HG02885 (cell line): ENCODE results near the gene RBBP7.

Experiments used
- ATAC-seq: cut with Tn5 transposase; IDR thresholded peaks from one replicate; pipeline ENCODE4 v1.9.1; 2021; ENCODE audit warnings: mild to moderate bottlenecking; ENCODE audit not compliant: unreplicated experiment, poor library complexity

Gene RBBP7

GRCh38 chrX:16828124-16828908, 41.8 kb downstream of the RBBP7 start:
- no peak for ATAC-seq

GRCh38 chrX:16827225-16827624, 42.9 kb downstream of the RBBP7 start:
- ATAC-seq, result no peak

- peak; percentile 44 for ATAC-seq
Measured at GRCh38 chrX:16826207-16826606, 44.0 kb downstream of the RBBP7 start.

GRCh38 chrX:16825264-16826035, 44.7 kb downstream of the RBBP7 start:
- ATAC-seq, result no peak

- ATAC-seq, result no peak
Measured at GRCh38 chrX:16822723-16823122, 47.4 kb downstream of the RBBP7 start.

GRCh38 chrX:16819634-16820033, 50.5 kb downstream of the RBBP7 start:
- no peak for ATAC-seq

GRCh38 chrX:16814597-16814996, 55.6 kb downstream of the RBBP7 start:
- no peak for ATAC-seq

GRCh38 chrX:16807976-16808542, 62.1 kb downstream of the RBBP7 start:
- ATAC-seq, result no peak

- no peak for ATAC-seq
Measured at GRCh38 chrX:16807548-16807947, 62.6 kb downstream of the RBBP7 start.

- ATAC-seq, result peak; percentile 82
Measured at GRCh38 chrX:16804923-16805464, 65.2 kb downstream of the RBBP7 start.

GRCh38 chrX:16797841-16798240, 72.3 kb downstream of the RBBP7 start:
- ATAC-seq, result no peak

GRCh38 chrX:16797358-16797757, 72.8 kb downstream of the RBBP7 start:
- no peak for ATAC-seq

GRCh38 chrX:16796298-16796697, 73.9 kb downstream of the RBBP7 start:
- ATAC-seq, result no peak
